Chondrocyte (in vitro differentiated cells): ENCODE data around the gene ZNF224. TPM values are rescaled to one million over a fixed set of nuclear protein-coding genes. Genes with fewer than 3 reads are reported as not detected.

Experiments
- DNase-seq: peaks from one replicate; pipeline ENCODE4 v3.0.0; 2021; ENCODE audit warnings: mixed read lengths, low spot score
- H3K27ac Mint-ChIP-seq: one replicate; pipeline ENCODE4 v1.8.0; 2021; ENCODE audit warnings: mild to moderate bottlenecking, moderate library complexity, mixed read lengths; ENCODE audit not compliant: unreplicated experiment
- H3K27me3 Mint-ChIP-seq: 2 replicates; pipeline ENCODE4 v1.8.0; 2021; ENCODE audit warnings: low read depth, mixed read lengths
- H3K36me3 Mint-ChIP-seq: 2 replicates; pipeline ENCODE4 v1.8.0; 2021; ENCODE audit warnings: low read depth, mixed read lengths
- H3K4me1 Mint-ChIP-seq: 2 replicates; pipeline ENCODE4 v1.8.0; 2021; ENCODE audit warnings: low read depth, mild to moderate bottlenecking, mixed read lengths
- H3K4me3 Mint-ChIP-seq: one replicate; pipeline ENCODE4 v1.8.0; 2021; ENCODE audit warnings: mild to moderate bottlenecking, moderate library complexity, mixed read lengths; ENCODE audit not compliant: unreplicated experiment
- H3K9me3 Mint-ChIP-seq: 2 replicates; pipeline ENCODE4 v1.8.0; 2021; ENCODE audit warnings: low read depth, mixed read lengths
- total RNA-seq: library from RNA; stranded (reverse); gene quantifications from 3 replicates; pipeline ENCODE4 v1.2.1, GENCODE V29; 2021
- TF ChIP-seq, protein P1 (sequence below): fragments of 200-600 bp; sonication (generic); IDR thresholded peaks from 2 replicates; pipeline ENCODE4 v1.5.0; 2021; ENCODE audit warnings: antibody characterized with exemption, mild to moderate bottlenecking, moderate library complexity

Gene ZNF224
- total RNA-seq, 1 donor from 2014 or later: 20.2 TPM

DNA sequence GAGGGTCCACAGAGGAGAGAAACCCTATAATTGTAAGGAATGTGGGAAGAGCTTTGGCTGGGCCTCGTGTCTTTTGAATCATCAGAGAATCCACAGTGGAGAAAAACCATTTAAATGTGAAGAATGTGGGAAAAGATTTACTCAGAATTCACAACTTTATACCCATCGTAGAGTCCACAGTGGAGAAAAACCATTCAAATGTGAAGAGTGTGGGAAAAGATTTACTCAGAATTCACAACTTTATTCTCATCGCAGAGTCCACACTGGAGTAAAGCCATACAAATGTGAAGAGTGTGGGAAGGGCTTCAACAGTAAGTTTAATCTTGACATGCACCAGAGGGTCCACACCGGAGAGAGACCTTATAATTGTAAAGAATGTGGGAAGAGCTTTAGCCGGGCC is 37.8 kb downstream of the ZNF224 start:
- no peaks in the 10 kb centered on the region for H3K27me3 Mint-ChIP-seq
- peaks cover 19% of the 10 kb centered on the region for H3K9me3 Mint-ChIP-seq
- H3K36me3 Mint-ChIP-seq: peaks cover 31% of the 10 kb centered on the region

DNA sequence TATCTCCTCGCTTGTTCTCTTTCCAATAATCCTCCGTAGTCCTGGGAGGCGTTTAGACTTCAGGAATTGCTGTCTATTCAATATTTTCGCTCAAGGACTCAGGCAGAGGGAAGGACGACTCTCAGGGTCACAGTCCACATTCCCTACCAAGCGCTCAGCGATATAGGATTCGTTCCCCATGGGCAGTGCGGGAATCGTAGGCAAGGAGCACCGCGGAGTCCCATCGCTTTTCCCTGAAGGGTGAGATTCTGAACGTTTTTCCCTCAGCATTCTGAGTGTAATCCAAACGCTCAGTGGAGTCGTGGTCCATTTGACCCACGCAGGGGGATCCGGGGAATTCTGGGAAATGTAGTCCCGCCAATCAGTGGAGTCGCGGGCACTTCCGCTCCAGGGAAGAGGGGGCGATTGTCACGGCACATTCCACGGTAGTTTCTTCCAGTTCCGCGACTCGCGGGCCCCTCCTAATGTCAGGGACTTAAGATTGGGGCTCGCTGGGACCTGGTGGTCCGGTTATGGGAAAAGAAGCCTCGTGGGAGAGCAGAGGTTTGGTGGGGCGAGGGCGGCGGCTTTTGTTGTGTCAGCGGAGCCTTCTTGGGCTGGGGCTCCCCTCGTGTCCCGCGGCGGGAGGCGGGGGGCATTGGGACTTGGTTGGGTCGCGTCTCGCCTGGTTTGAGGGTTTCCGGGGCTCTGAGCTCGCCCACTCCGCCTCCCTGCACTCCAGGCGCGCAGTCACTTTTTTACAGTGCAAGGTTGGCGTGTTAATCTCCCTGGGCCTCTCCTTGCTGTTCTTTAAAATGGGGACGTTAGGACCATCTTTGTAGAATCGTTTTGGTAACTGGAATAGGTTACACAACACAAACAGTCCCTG is 47.3 kb downstream of the ZNF224 start, which contains the start of gene ZNF234:
Gene ZNF234 (plus strand): TSS at position 364 of the 868 bp plus-strand sequence. CDS start 3,079 bp downstream, outside the sequence.
- TF ChIP-seq, protein P1, sequence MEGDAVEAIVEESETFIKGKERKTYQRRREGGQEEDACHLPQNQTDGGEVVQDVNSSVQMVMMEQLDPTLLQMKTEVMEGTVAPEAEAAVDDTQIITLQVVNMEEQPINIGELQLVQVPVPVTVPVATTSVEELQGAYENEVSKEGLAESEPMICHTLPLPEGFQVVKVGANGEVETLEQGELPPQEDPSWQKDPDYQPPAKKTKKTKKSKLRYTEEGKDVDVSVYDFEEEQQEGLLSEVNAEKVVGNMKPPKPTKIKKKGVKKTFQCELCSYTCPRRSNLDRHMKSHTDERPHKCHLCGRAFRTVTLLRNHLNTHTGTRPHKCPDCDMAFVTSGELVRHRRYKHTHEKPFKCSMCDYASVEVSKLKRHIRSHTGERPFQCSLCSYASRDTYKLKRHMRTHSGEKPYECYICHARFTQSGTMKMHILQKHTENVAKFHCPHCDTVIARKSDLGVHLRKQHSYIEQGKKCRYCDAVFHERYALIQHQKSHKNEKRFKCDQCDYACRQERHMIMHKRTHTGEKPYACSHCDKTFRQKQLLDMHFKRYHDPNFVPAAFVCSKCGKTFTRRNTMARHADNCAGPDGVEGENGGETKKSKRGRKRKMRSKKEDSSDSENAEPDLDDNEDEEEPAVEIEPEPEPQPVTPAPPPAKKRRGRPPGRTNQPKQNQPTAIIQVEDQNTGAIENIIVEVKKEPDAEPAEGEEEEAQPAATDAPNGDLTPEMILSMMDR: peak; percentile 50

More for the DNA sequence above, 37.8 kb downstream of the ZNF224 start:
- H3K4me1 Mint-ChIP-seq: no peaks in the 10 kb centered on the region
- H3K27ac Mint-ChIP-seq: no peak overlapping the region
- no peak overlapping the region for H3K4me3 Mint-ChIP-seq
- TF ChIP-seq, protein P1: no peak
- DNase-seq: no peak

DNA sequence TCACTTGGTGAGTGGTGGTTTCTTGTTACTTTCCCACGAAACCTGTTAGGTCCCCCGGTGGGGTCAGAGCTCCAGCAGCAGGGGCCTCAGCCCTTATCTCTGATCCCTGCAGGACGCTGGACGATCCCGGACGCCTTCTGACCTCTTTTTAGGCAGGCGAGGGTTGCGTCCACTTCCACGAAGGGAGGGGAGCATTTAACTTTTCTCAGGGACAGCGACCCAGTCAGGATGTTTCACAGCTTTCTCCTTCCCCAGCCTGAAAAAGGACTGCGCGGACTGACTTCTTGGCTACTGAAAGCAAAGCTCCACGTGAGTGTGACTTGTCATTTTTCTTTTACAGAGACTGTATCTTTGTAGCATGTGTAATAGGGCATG is 47.9 kb downstream of the ZNF224 start:
- Mint-ChIP-seq H3K4me1 (peaks cover 22% of the 10 kb centered on the region), H3K27ac (peak overlapping the region; percentile 65), H3K4me3 (peak overlapping the region; percentile 93), H3K9me3 (no peaks in the 10 kb centered on the region), H3K36me3 (peaks cover 6% of the 10 kb centered on the region), H3K27me3 (no peaks in the 10 kb centered on the region)
- no peak for DNase-seq
- TF ChIP-seq, protein P1: no peak

More for the DNA sequence above, 47.3 kb downstream of the ZNF224 start, which contains the start of gene ZNF234:
- Mint-ChIP-seq H3K36me3 (peaks cover 6% of the 10 kb centered on the region), H3K27ac (peak within 1 kb of the TSS; percentile 91), H3K9me3 (no peaks in the 10 kb centered on the region), H3K4me3 (peak within 1 kb of the TSS; percentile 93), H3K4me1 (peaks cover 22% of the 10 kb centered on the region), H3K27me3 (no peaks in the 10 kb centered on the region)
- no peak for DNase-seq

DNA sequence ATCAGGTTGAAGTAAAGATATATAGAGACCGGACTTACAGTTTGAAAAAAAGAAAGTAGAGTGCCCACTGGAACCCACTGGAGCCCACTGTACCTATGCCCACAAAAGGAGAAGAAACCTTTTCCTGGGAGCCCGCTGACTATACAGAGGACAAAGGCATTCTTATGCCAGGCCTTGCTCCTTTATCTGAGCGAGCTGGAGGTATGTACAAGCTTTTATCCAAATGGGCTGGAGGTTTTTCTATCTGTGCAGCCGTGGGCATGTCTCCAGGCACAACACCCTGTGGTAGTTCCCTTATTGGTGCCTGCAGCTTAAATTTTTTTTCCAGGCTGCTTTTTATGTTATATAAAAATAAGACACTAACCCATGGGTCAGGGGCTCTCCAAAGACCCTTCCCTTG is 55.6 kb downstream of the ZNF224 start:
- Mint-ChIP-seq H3K4me1 (no peaks in the 10 kb centered on the region), H3K27me3 (no peaks in the 10 kb centered on the region), H3K36me3 (peaks cover 57% of the 10 kb centered on the region), H3K27ac (no peak overlapping the region), H3K9me3 (peaks cover 13% of the 10 kb centered on the region), H3K4me3 (no peak overlapping the region)
- TF ChIP-seq, protein P1: no peak
- DNase-seq: no peak

DNA sequence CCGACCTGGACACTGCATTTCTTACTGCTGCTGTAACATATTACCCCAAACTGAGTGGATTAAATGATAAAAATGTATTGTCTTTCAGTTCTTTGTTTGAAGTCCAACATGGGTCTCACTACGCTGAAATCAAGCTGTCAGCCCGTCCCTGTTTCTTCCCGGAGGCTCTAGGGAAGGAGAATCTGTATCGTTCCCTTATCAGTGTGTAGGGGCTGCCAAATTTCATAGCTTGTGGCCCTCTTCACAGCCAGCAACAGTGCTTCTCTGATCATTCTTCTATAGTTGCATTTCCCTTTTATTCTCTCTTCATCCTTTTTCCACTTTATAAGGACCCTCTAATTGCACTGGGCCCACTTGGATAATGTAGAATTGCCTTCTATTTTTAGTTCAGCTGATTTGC is 57.3 kb downstream of the ZNF224 start:
- Mint-ChIP-seq H3K4me3 (no peak overlapping the region), H3K36me3 (peaks cover 61% of the 10 kb centered on the region), H3K27me3 (no peaks in the 10 kb centered on the region), H3K9me3 (peaks cover 19% of the 10 kb centered on the region), H3K27ac (no peak overlapping the region), H3K4me1 (no peaks in the 10 kb centered on the region)
- no peak for DNase-seq
- TF ChIP-seq, protein P1: no peak
